Measurements from ENCODE around the gene GNAQ. TPM values are rescaled to one million over a fixed set of nuclear protein-coding genes. Genes with fewer than 3 reads are reported as not detected.

GNAQ gene
- total RNA-seq, 1 experiment from 2014 or later, result 48.6 TPM

GRCh38 chr9:77945798-77946197 lies 85.8 kb downstream of the GNAQ start:
- Mint-ChIP-seq H3K27me3 (ENCODE audit: low read depth) (no peaks in the 10 kb centered on the region), H3K36me3 (ENCODE audit: insufficient read depth in 1 of 3, low read depth in 3 of 3) (no peaks in the 10 kb centered on the region; a peak in 1 of 7 replicates), H3K9me3 (no peaks in the 10 kb centered on the region), H3K4me3 (no peak overlapping the region), H3K4me1 (peaks cover 33 to 40% of the 10 kb centered on the region in 2 experiments), H3K27ac (peak overlapping the region in 1 of 3 experiments; percentile 37; a peak in 1 of 7 replicates)
- Histone ChIP-seq H3K4me1 (ENCODE audit: insufficient read depth, low read length) (peaks cover 2% of the 10 kb centered on the region; the same call in 1 of the 2 replicates), H2BK20ac (ENCODE audit: low read depth, low read length, poor library complexity, severe bottlenecking) (no peak overlapping the region), H3K4ac (ENCODE audit: low read depth, low read length) (no peak overlapping the region), H3K56ac (ENCODE audit: insufficient read length, low read depth, low read length) (no peak overlapping the region), H3K18ac (ENCODE audit: insufficient read length, low read depth, low read length) (no peak overlapping the region), H3K14ac (ENCODE audit: insufficient read depth, low read length) (no peak overlapping the region), H3K23ac (ENCODE audit: insufficient read length, low read depth, low read length) (no peak overlapping the region), H2BK5ac (ENCODE audit: insufficient read length, low read length) (no peak overlapping the region), H4K91ac (ENCODE audit: insufficient read length, low read depth, low read length) (no peak overlapping the region), H2BK12ac (ENCODE audit: insufficient read length, low read depth, low read length) (no peak overlapping the region), H3K23me2 (ENCODE audit: insufficient read length, low read depth, low read length, poor library complexity, severe bottlenecking) (no peaks in the 10 kb centered on the region), H2AFZ (ENCODE audit: low read length) (no peak overlapping the region), H3K27me3 (ENCODE audit: insufficient read depth, low read length) (no peaks in the 10 kb centered on the region), H2AK5ac (ENCODE audit: insufficient read length, low read length) (no peak overlapping the region), H4K5ac (ENCODE audit: insufficient read length, low read depth, low read length) (no peak overlapping the region), H4K8ac (replicated peaks; ENCODE audit: insufficient read length, low read depth, low read length) (no peak overlapping the region), H3T11ph (ENCODE audit: low read length) (no peak overlapping the region), H3K79me2 (ENCODE audit: insufficient read depth, low read length) (peaks cover 5% of the 10 kb centered on the region; the same call in 1 of the 2 replicates), H3K9ac (ENCODE audit: extremely low read depth, insufficient read length, low read length) (no peak overlapping the region), H3K79me1 (ENCODE audit: insufficient read depth, low read depth, low read length, poor library complexity, severe bottlenecking) (peaks cover 4% of the 10 kb centered on the region), H4K20me1 (ENCODE audit: control insufficient read depth, insufficient read depth, insufficient read length) (no peaks in the 10 kb centered on the region), H2BK15ac (ENCODE audit: low read depth, low read length) (no peak overlapping the region), H3K4me2 (ENCODE audit: insufficient read depth, insufficient read length, low read length) (no peak overlapping the region), H3K27ac (ENCODE audit: insufficient read length, low read depth, low read length) (no peak overlapping the region), H3K9me3 (ENCODE audit: control insufficient read depth, low read depth, low read length) (no peaks in the 10 kb centered on the region), H2BK120ac (ENCODE audit: low read depth, low read length, poor library complexity, severe bottlenecking) (no peak overlapping the region)
- no peak for DNase-seq
- no peak for TF ChIP-seq CTCF (conservative IDR thresholded peaks at IDR 0.05)
- WGBS (ENCODE audit: extremely low coverage, insufficient read length, low lambda C conversion rate), result no CpG with 5 or more reads among the region's 5 CpGs
